Neuronal stem cell (in vitro differentiated cells): Measurements from ENCODE around the gene KISS1. TPM values are rescaled to one million over a fixed set of nuclear protein-coding genes. Genes with fewer than 3 reads are reported as not detected.
A peak's percentile ranks its signal among the peaks of the same experiment; 100 is the strongest.

Source experiments
- DNase-seq: peaks from one replicate; pipeline ENCODE4 v3.0.0-alpha.2; 2013; ENCODE audit warnings: low spot score
- H2AFZ ChIP-seq: one replicate; pipeline ENCODE4 v1.6.1; 2013; ENCODE audit warnings: mild to moderate bottlenecking, low read length, inconsistent platforms
- H2AK5ac ChIP-seq: 2 replicates; pipeline ENCODE4 v1.6.1; 2013; ENCODE audit warnings: low read depth, mild to moderate bottlenecking, inconsistent platforms, low read length, moderate library complexity, mixed read lengths
- H2BK120ac ChIP-seq: 2 replicates; pipeline ENCODE4 v1.6.1; 2013; ENCODE audit warnings: low read depth, mild to moderate bottlenecking, inconsistent platforms, low read length, moderate library complexity, mixed read lengths
- H2BK12ac ChIP-seq: one replicate; pipeline ENCODE4 v1.6.1; 2013; ENCODE audit warnings: low read length, inconsistent platforms
- H2BK15ac ChIP-seq: 2 replicates; pipeline ENCODE4 v1.6.1; 2013; ENCODE audit warnings: mild to moderate bottlenecking, low read length, inconsistent platforms, mixed read lengths
- H2BK5ac ChIP-seq: one replicate; pipeline ENCODE4 v1.6.1; 2013; ENCODE audit warnings: inconsistent platforms, mild to moderate bottlenecking, low read length, moderate library complexity
- H3K14ac ChIP-seq: one replicate; pipeline ENCODE4 v1.6.1; 2013; ENCODE audit warnings: low read length, inconsistent platforms
- H3K18ac ChIP-seq: 2 replicates; pipeline ENCODE4 v1.6.1; 2013; ENCODE audit warnings: low read length, inconsistent platforms
- H3K23ac ChIP-seq: 2 replicates; pipeline ENCODE4 v1.6.1; 2013; ENCODE audit warnings: low read depth, mild to moderate bottlenecking, mixed read lengths, low read length, inconsistent platforms; ENCODE audit not compliant: poor library complexity
- H3K27ac ChIP-seq: replicated peaks from 3 replicates; pipeline ENCODE4 v1.5.1; 2013; ENCODE audit warnings: low read length, inconsistent platforms
- H3K27me3 ChIP-seq, 3 experiments: 2 replicates each; pipeline ENCODE4 v1.6.1; 2013; ENCODE audit warnings: low read length in 3 of 3, mild to moderate bottlenecking in 2 of 3, inconsistent platforms in 1 of 3, low read depth in 1 of 3, mixed read lengths in 1 of 3, moderate library complexity in 1 of 3; ENCODE audit not compliant: control insufficient read depth in 3 of 3, insufficient read depth in 3 of 3
- H3K36me3 ChIP-seq, 2 donors: replicated peaks in 1 of 2; 2 replicates each; pipeline ENCODE4 v1.6.1; 2013; ENCODE audit warnings: low read length in 2 of 2; ENCODE audit not compliant: control insufficient read depth in 2 of 2, insufficient read depth in 2 of 2
- H3K4ac ChIP-seq: 2 replicates; pipeline ENCODE4 v1.6.1; 2013; ENCODE audit warnings: inconsistent platforms, mild to moderate bottlenecking, low read length, moderate library complexity
- H3K4me1 ChIP-seq, 2 donors: 1 replicate in 1 of 2; 2 replicates in 1 of 2; pipeline ENCODE4 v1.6.1; 2013; ENCODE audit warnings: low read length in 2 of 2, low read depth in 1 of 2; ENCODE audit not compliant: control insufficient read depth in 2 of 2, insufficient read depth in 1 of 2
- H3K4me2 ChIP-seq: one replicate; pipeline ENCODE4 v1.6.1; 2013; ENCODE audit warnings: mild to moderate bottlenecking, low read length, inconsistent platforms; ENCODE audit not compliant: insufficient read depth, poor library complexity, severe bottlenecking
- H3K4me3 ChIP-seq, 2 donors: 2 replicates each; pipeline ENCODE4 v1.5.1; 2013; ENCODE audit warnings: low read length in 2 of 2, mild to moderate bottlenecking in 2 of 2, inconsistent platforms in 1 of 2, moderate library complexity in 1 of 2
- H3K79me1 ChIP-seq: one replicate; pipeline ENCODE4 v1.6.1; 2013; ENCODE audit warnings: low read depth, mild to moderate bottlenecking, inconsistent platforms, low read length, moderate library complexity
- H3K9ac ChIP-seq: one replicate; pipeline ENCODE4 v1.6.1; 2013; ENCODE audit warnings: mild to moderate bottlenecking, low read depth, low read length, inconsistent platforms; ENCODE audit not compliant: poor library complexity
- H3K9me3 ChIP-seq, 2 donors: replicated peaks in 1 of 2; 2 replicates each; pipeline versions ENCODE3 to v1.6.1; 2013; ENCODE audit warnings: low read length in 2 of 2, mild to moderate bottlenecking in 2 of 2, inconsistent platforms in 1 of 2, low read depth in 1 of 2, mixed read lengths in 1 of 2, moderate library complexity in 1 of 2; ENCODE audit not compliant: control insufficient read depth in 2 of 2, insufficient read depth in 1 of 2
- H4K8ac ChIP-seq: one replicate; pipeline ENCODE4 v1.6.1; 2013; ENCODE audit warnings: low read depth, mild to moderate bottlenecking, inconsistent platforms, low read length, moderate library complexity
- H4K91ac ChIP-seq: one replicate; pipeline ENCODE4 v1.6.1; 2013; ENCODE audit warnings: low read length, low read depth, mild to moderate bottlenecking, inconsistent platforms; ENCODE audit not compliant: poor library complexity
- WGBS, 2 donors: extraction: QIAGEN DNeasy Blood & Tissue Kit; methylation state at CpG; one replicate each; pipeline ENCODE4 v1.1.7; 2013; ENCODE audit warnings: missing lambda C conversion rate in 2 of 2, mixed read lengths in 1 of 2; ENCODE audit not compliant: insufficient read length in 2 of 2, insufficient replicate concordance in 1 of 2; ENCODE audit errors: extremely low coverage in 2 of 2; 5-methylcytosine and 5-hydroxymethylcytosine counted together
- polyA plus RNA-seq, 2 experiments: library from polyadenylated mRNA; stranded (reverse); fragments of 200-250 nt; gene quantifications; one replicate each; pipeline ENCODE4 v1.2.3, GENCODE V29; 2013

Gene KISS1, protein sequence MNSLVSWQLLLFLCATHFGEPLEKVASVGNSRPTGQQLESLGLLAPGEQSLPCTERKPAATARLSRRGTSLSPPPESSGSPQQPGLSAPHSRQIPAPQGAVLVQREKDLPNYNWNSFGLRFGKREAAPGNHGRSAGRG
- not detected for polyA plus RNA-seq (2013, experiment 1 of 2)
- not detected for polyA plus RNA-seq (2013, experiment 2 of 2)

DNA sequence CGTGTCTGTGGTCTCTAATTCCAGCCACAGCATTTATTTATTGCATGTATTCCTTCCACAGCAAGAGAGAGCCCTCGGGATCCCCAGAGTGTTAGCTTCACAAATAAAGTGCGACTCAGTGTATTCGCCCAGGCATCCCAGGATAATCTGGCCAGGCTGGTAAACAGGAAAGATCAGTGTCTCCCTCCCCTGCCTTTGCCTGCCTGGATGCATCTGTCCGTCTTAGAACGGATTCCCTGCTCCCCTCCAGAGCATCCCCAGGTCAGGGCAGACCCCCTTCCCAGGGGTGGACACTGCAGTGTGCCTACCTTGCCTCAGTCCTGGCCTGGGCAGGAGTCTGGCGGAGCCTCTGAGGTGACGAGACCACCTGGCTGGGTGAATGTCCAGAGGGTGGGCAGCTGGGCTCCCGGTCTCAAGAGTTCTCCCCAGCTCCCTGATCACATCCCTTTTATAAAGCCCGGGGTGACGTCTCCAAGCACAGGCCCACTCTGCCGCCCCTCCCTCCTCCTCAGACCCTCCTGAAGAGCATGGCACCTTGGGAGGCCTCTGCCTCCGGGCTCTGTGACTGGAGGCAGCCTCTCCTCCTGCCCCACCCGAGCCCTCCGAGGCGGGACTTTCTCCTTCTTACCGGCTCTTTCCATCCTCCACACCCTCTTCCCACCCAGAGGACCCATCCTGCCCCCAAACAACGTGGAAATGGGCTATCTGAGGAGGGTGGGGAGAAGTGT, at the start of gene KISS1:
Gene KISS1 (minus strand): TSS at position 424 of the 728 bp plus-strand sequence. CDS start 3,615 bp downstream, outside the sequence.
- DNase-seq, result no peak
- no peaks in the 10 kb centered on the region for H3K36me3 ChIP-seq
- peaks cover 2% of the 10 kb centered on the region for H3K79me1 ChIP-seq
- H3K9me3 ChIP-seq, result peaks cover 0 to 4% of the 10 kb centered on the region in 2 donors
- no peak within 1 kb of the TSS for H2BK15ac ChIP-seq
- H3K18ac ChIP-seq, result peak within 1 kb of the TSS; percentile 41
- H3K14ac ChIP-seq, result no peak within 1 kb of the TSS
- peaks cover 4 to 5% of the 10 kb centered on the region in 2 donors for H3K4me1 ChIP-seq
- H3K4ac ChIP-seq, result no peak within 1 kb of the TSS
- H2BK12ac ChIP-seq, result no peak within 1 kb of the TSS
- peak within 1 kb of the TSS; percentile 68 for H3K9ac ChIP-seq
- H3K4me3 ChIP-seq, result peak within 1 kb of the TSS in 1 of 2 donors; percentile 73
- no peak within 1 kb of the TSS for H2AFZ ChIP-seq
- peak within 1 kb of the TSS; percentile 89 for H4K8ac ChIP-seq
- no peak within 1 kb of the TSS for H2AK5ac ChIP-seq
- no CpG with 5 or more reads among the region's 18 CpGs for WGBS, 2 donors
- no peak within 1 kb of the TSS for H4K91ac ChIP-seq
- H3K27me3 ChIP-seq, result peaks cover 0 to 70% (median 4%) of the 10 kb centered on the region in 3 experiments
- H3K27ac ChIP-seq, result no peak within 1 kb of the TSS
- H3K4me2 ChIP-seq, result no peak within 1 kb of the TSS
- no peak within 1 kb of the TSS for H2BK120ac ChIP-seq
- no peak within 1 kb of the TSS for H2BK5ac ChIP-seq
- peak within 1 kb of the TSS; percentile 87 for H3K23ac ChIP-seq

DNA sequence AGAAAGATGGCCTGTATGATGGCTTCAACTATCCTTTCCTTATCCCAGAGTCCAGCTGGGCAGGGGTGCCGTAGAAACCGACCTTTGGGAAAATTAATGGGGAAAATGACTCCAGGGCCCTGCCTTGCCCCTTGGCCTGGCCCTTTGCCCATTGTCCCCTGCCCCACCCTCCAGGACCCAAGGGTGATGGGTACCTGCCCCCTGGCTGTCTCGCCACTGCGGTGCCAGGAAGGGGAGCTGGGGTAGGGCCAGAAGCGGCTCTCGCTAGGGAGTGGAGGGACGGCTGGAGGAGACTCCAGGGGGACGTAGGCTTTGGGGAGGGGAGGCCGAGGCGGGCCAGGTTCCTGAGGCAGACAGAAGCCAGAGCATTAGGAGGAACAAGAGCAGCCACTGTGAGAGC, 46.6 kb upstream of the KISS1 start:
- no peak overlapping the region for H3K9ac ChIP-seq
- no peak overlapping the region for H3K4ac ChIP-seq
- no peak overlapping the region for H2BK120ac ChIP-seq
- H2AFZ ChIP-seq, result no peak overlapping the region
- peak overlapping the region; percentile 2 for H3K18ac ChIP-seq
- H2AK5ac ChIP-seq, result no peak overlapping the region
- no peaks in the 10 kb centered on the region for H3K4me1 ChIP-seq
- H4K8ac ChIP-seq, result no peak overlapping the region
- DNase-seq, result no peak
- no peak overlapping the region for H4K91ac ChIP-seq
- H3K4me3 ChIP-seq, result no peak overlapping the region
- peaks cover 0 to 54% of the 10 kb centered on the region in 2 donors for H3K36me3 ChIP-seq
- no CpG with 5 or more reads among the region's 10 CpGs for WGBS, 2 donors
- H3K14ac ChIP-seq, result no peak overlapping the region
- H3K27me3 ChIP-seq, result peaks cover 0 to 2% (median 0%) of the 10 kb centered on the region in 3 experiments
- H3K23ac ChIP-seq, result peak overlapping the region; percentile 61
- no peak overlapping the region for H2BK5ac ChIP-seq
- no peak overlapping the region for H3K4me2 ChIP-seq
- no peaks in the 10 kb centered on the region for H3K79me1 ChIP-seq
- H3K27ac ChIP-seq, result no peak overlapping the region
- H2BK15ac ChIP-seq, result no peak overlapping the region
- no peaks in the 10 kb centered on the region for H3K9me3 ChIP-seq
- no peak overlapping the region for H2BK12ac ChIP-seq

DNA sequence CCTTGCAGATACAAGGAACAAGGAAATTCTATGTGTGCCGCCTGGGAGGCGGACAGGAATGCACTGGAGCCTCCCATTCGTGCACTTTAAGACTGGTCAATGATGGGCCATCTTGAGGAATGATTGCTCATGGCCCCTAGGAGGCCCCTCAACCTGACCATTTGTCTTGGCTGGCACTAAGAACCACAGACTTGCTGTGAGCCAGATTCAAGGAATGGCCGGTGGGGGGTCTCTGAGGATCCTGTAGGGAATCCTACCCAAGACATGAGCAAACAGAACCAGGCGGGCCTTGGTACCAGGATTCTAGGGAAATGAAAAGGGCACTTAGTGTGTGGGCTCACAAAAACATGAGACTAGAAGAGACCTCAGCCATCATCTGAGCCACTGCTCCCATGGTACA, 45.6 kb upstream of the KISS1 start:
- H3K79me1 ChIP-seq, result no peaks in the 10 kb centered on the region
- no peak overlapping the region for H2BK15ac ChIP-seq
- H3K9me3 ChIP-seq, result no peaks in the 10 kb centered on the region
- H3K14ac ChIP-seq, result no peak overlapping the region
- no peaks in the 10 kb centered on the region for H3K4me1 ChIP-seq
- H3K18ac ChIP-seq, result no peak overlapping the region
- H2BK120ac ChIP-seq, result no peak overlapping the region
- H3K4ac ChIP-seq, result no peak overlapping the region
- no peak overlapping the region for H2AK5ac ChIP-seq
- peaks cover 0 to 2% (median 0%) of the 10 kb centered on the region in 3 experiments for H3K27me3 ChIP-seq
- no peak overlapping the region for H3K23ac ChIP-seq
- H4K91ac ChIP-seq, result no peak overlapping the region
- peaks cover 0 to 53% of the 10 kb centered on the region in 2 donors for H3K36me3 ChIP-seq
- no peak overlapping the region for H2BK5ac ChIP-seq
- no peak overlapping the region for H3K9ac ChIP-seq
- WGBS, 2 donors, result no CpG with 5 or more reads among the region's 5 CpGs
- H3K27ac ChIP-seq, result no peak overlapping the region
- H2BK12ac ChIP-seq, result no peak overlapping the region
- no peak for DNase-seq
- no peak overlapping the region for H2AFZ ChIP-seq
- no peak overlapping the region for H4K8ac ChIP-seq
- no peak overlapping the region for H3K4me3 ChIP-seq
- no peak overlapping the region for H3K4me2 ChIP-seq

DNA sequence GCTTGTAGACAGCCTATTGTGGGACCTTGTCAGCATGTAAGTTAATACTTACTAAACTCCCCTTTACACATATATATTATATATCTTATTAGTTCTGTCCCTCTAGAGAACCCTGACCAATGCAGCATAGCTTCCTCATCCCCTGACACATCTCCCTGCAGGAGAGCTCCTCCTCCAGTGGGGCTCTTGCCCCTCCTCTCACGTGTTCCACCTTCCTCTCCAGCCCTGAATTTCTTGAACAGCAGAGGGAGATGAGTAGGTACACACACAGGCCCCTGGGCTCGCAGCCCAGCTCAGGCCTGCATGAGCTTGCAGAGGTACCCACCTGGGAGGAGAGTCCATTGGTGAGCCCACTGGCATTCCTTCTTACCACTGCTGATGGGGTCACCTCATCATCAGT, 44.8 kb upstream of the KISS1 start:
- WGBS, 2 donors, result no CpG with 5 or more reads among the region's 2 CpGs
- DNase-seq, result no peak
- H4K91ac ChIP-seq, result no peak overlapping the region

More for the DNA sequence above, 44.8 kb upstream of the KISS1 start:
- Histone ChIP-seq H2AFZ (no peak overlapping the region), H3K27ac (no peak overlapping the region), H2AK5ac (no peak overlapping the region), H3K27me3 (peaks cover 0 to 2% (median 0%) of the 10 kb centered on the region in 3 experiments), H3K36me3 (peaks cover 0 to 58% of the 10 kb centered on the region in 2 donors), H3K9ac (no peak overlapping the region), H3K23ac (no peak overlapping the region), H2BK15ac (no peak overlapping the region), H3K4ac (no peak overlapping the region), H3K9me3 (peaks cover 0 to 6% of the 10 kb centered on the region in 2 donors), H3K79me1 (no peaks in the 10 kb centered on the region), H3K4me1 (no peaks in the 10 kb centered on the region), H3K4me3 (no peak overlapping the region), H2BK120ac (no peak overlapping the region), H3K18ac (no peak overlapping the region), H3K14ac (no peak overlapping the region), H2BK12ac (no peak overlapping the region), H3K4me2 (no peak overlapping the region), H4K8ac (no peak overlapping the region), H2BK5ac (no peak overlapping the region)
